Activated T-cell treated with anti-CD3 and anti-CD28 coated beads, Interleukin-2, amount 50 U/mL, for 48 hours (primary cell): ENCODE data around the gene TEX53.

Source experiments
- DNase-seq, 2 experiments: peaks; one replicate each; pipeline ENCODE4 v3.0.0-alpha.2; 2020

Gene TEX53

GRCh38 chr9:114678795-114679194, 21.2 kb upstream of the TEX53 start:
- DNase-seq, result no peak

GRCh38 chr9:114678130-114678529, 20.5 kb upstream of the TEX53 start:
- no peak for DNase-seq

GRCh38 chr9:114677418-114677817, 19.8 kb upstream of the TEX53 start:
- no peak for DNase-seq

- DNase-seq, result no peak
These were observed 19.3 kb upstream of the TEX53 start for GRCh38 chr9:114676901-114677300.

GRCh38 chr9:114674798-114675540, 17.4 kb upstream of the TEX53 start:
- no peak for DNase-seq

- no peak for DNase-seq
These were observed 16.6 kb upstream of the TEX53 start for GRCh38 chr9:114674076-114674797.

- DNase-seq, result no peak
These were observed 14.0 kb upstream of the TEX53 start for GRCh38 chr9:114671605-114672004.

- no peak for DNase-seq
These were observed 12.4 kb upstream of the TEX53 start for GRCh38 chr9:114669961-114670360.

- DNase-seq, result no peak
These were observed 10.5 kb upstream of the TEX53 start for GRCh38 chr9:114668146-114668545.

GRCh38 chr9:114666851-114667250, 9.2 kb upstream of the TEX53 start:
- no peak for DNase-seq

- DNase-seq, result no peak
These were observed 8.8 kb upstream of the TEX53 start for GRCh38 chr9:114666401-114666800.

- DNase-seq, result no peak
These were observed 6.6 kb upstream of the TEX53 start for GRCh38 chr9:114664181-114664580.

- DNase-seq, result peak; percentile 81 to 82
These were observed 4.7 kb upstream of the TEX53 start for GRCh38 chr9:114662081-114662989.

GRCh38 chr9:114656301-114656700, 1.3 kb downstream of the TEX53 start:
- DNase-seq, result no peak

- DNase-seq, result no peak
These were observed 1.9 kb downstream of the TEX53 start for GRCh38 chr9:114655689-114656088.

- DNase-seq, result peak; percentile 87 to 89
These were observed 3.9 kb downstream of the TEX53 start for GRCh38 chr9:114653556-114654159.

GRCh38 chr9:114652776-114653555, 4.6 kb downstream of the TEX53 start:
- peak in 1 of 2 experiments; percentile 23 for DNase-seq

GRCh38 chr9:114643896-114644295, 13.7 kb downstream of the TEX53 start:
- DNase-seq, result peak in 1 of 2 experiments; percentile 6

- peak in 1 of 2 experiments; percentile 12 for DNase-seq
These were observed 14.6 kb downstream of the TEX53 start for GRCh38 chr9:114643001-114643400.

- DNase-seq, result no peak
These were observed 15.6 kb downstream of the TEX53 start for GRCh38 chr9:114641967-114642366.

- DNase-seq, result no peak
These were observed 19.2 kb downstream of the TEX53 start for GRCh38 chr9:114638404-114638803.

GRCh38 chr9:114634387-114634786, 23.2 kb downstream of the TEX53 start:
- DNase-seq, result no peak
